Measurements from ENCODE around the gene JMJD8.
A peak's percentile ranks its signal among the peaks of the same experiment; 100 is the strongest.

The JMJD8 gene

GRCh38 chr16:700684-701584 is 16.8 kb upstream of the JMJD8 start:
- TF ChIP-seq ZFX (IDR thresholded peaks at IDR 0.05; ENCODE audit: borderline replicate concordance) (no peak), CTCF (IDR thresholded peaks at IDR 0.05) (no peak)
- no peak overlapping the region for H3K27ac ChIP-seq

GRCh38 chr16:698911-699671 is 15.0 kb upstream of the JMJD8 start:
- H3K27ac ChIP-seq, result 0 out of 2 replicates have a peak overlapping the region, but pooled peaks have one; percentile 27
- TF ChIP-seq ZFX (IDR thresholded peaks at IDR 0.05; ENCODE audit: borderline replicate concordance), result no peak
- TF ChIP-seq CTCF (IDR thresholded peaks at IDR 0.05), result no peak

- H3K27ac ChIP-seq, result peak overlapping the region; percentile 98
- no peak for TF ChIP-seq ZFX (IDR thresholded peaks at IDR 0.05; ENCODE audit: borderline replicate concordance)
- no peak for TF ChIP-seq CTCF (IDR thresholded peaks at IDR 0.05)
Measured at GRCh38 chr16:695355-696089, 11.4 kb upstream of the JMJD8 start.

GRCh38 chr16:694863-695354 is 10.8 kb upstream of the JMJD8 start:
- TF ChIP-seq CTCF (IDR thresholded peaks at IDR 0.05), result no peak
- TF ChIP-seq ZFX (IDR thresholded peaks at IDR 0.05; ENCODE audit: borderline replicate concordance), result no peak
- H3K27ac ChIP-seq, result peak overlapping the region; percentile 98

GRCh38 chr16:694187-694862 is 10.2 kb upstream of the JMJD8 start:
- H3K27ac ChIP-seq, result peak overlapping the region; percentile 98

More at GRCh38 chr16:694187-694862, 10.2 kb upstream of the JMJD8 start:
- TF ChIP-seq CTCF (IDR thresholded peaks at IDR 0.05), result no peak
- TF ChIP-seq ZFX (IDR thresholded peaks at IDR 0.05; ENCODE audit: borderline replicate concordance), result no peak
